NCI-H1417 treated with DMSO at 0.1 percent for 48 hours (cell line): Measurements from ENCODE around the gene MUC2.

ENCODE experiments used
- DNase-seq: peaks from one replicate; lab custom pipeline; 2025; lab: John Stamatoyannopoulos, UW

Gene MUC2

DNA sequence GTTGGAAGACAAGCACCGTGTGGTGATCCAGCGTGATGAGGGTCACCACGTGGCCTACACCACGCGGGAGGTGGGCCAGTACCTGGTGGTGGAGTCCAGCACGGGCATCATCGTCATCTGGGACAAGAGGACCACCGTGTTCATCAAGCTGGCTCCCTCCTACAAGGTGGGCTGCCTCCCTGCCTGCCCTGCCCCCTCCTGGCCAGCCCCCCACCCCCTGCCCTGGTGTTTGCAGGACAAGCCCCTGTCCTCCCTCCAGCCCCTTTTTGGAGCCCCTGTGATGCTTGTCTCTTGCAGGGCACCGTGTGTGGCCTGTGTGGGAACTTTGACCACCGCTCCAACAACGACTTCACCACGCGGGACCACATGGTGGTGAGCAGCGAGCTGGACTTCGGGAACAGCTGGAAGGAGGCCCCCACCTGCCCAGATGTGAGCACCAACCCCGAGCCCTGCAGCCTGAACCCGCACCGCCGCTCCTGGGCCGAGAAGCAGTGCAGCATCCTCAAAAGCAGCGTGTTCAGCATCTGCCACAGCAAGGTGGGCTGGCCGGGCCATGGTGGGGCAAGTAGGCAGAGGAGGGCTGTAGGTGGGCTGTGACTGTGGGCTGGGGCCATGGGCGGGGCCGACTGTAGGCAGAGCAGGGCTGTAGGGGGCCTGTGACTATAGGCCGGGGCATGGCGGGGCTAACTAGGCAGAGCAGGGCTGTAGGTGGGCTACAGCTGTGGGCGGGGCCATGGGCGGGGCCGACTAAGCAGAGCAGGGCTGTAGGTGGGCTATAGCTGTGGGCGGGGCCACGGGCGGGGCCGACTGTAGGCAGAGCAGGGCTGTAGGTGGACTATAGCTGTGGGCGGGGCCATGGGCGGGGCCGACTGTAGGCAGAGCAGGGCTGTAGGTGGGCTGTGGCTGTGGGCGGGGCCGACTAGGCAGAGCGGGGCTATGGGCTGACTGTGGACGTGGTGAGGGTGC is 13.6 kb downstream of the MUC2 start:
- DNase-seq = no peak

DNA sequence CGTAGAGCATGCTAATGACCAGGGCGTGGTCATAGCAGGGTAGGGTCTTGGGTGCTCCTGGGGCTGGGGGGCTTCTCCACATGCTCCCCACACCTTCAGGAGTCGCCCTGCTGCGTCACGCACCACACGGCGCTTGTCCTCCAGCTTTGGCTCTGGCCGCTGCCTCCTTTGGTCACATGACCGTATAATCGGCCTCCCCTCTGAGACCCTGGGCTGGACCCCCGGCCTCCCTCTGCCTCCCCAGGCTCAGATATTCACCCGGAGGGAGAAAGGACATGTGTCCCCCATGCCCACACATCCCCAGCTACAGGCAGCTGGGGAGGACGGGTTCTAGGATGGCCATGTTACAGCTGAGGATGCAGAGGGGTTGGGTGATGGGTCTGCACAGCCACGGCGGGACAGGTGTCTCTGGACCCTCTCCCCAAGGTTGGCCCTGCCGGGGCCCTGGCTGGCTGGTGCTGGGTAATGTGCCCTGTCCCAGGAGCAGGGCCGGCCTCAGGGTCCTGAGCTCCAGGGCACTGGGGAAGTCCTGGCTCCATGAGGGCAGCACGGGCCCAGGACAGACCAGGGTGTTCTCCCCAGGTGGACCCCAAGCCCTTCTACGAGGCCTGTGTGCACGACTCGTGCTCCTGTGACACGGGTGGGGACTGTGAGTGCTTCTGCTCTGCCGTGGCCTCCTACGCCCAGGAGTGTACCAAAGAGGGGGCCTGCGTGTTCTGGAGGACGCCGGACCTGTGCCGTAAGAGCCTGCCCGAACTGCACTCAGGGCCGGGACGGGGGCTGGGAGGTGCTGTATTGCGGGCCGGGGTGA is 14.5 kb downstream of the MUC2 start:
- DNase-seq = no peak

DNA sequence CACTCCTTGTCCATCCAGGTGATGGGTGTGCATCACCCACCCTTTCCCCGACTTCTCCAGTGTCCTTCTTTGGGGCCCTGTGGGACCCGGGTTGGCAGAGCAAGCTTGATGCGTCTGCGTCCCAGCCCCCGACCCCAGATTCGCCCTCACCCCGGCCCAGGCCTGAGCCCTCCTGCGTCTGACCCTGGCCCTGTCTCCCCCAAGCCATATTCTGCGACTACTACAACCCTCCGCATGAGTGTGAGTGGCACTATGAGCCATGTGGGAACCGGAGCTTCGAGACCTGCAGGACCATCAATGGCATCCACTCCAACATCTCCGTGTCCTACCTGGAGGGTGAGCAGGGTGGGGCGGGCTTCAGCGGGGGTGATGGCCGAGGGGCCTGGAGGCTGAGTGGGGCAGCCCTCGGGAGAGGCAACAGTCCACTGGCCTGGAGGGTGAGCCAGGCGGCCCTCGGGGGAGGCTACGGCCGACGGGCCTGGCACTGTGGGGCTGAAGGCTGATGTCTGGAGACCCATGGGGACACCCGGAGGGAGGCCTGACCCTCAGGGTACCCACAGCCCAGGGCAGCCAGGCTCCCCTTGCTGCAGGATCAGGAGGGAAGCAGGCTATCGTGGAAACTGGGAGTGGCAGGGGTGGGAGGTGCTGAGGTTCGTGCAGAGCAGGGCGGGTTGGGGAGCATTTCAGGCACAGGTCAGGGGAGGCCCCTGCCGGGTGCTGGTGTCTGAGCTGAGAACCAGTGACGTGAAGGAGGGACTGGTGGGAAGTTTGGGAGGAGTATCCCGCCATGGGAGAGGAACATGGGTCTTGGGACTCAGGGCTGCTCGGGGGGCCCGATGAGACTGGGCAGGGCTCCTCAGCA is 15.3 kb downstream of the MUC2 start:
- DNase-seq = no peak

DNA sequence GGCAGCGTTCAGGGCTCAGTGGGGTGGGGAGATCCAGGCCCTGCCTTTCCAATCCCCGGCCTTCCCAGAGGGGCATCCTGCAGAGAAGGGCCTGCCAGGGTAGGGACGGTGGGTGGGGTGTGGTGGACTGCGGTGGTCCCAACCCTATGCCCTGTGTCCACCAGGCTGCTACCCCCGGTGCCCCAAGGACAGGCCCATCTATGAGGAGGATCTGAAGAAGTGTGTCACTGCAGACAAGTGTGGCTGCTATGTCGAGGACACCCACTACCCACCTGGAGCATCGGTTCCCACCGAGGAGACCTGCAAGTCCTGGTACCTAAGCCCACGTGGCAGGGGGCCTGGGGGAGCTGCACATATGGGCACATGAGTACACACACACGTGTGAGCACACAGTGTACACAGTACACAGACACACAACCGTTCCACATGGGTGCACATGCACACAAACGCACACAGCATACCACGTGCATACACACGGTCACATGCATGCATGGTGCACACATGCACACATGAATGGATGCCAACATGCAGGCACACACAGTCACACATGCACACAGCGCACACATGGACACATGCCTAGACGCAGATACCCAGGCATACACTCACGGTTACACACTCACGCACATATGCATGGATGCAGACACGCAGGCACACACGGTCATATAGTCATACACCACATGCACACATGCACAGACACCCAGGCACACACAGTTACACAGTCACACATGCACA is 16.1 kb downstream of the MUC2 start:
- DNase-seq = no peak

DNA sequence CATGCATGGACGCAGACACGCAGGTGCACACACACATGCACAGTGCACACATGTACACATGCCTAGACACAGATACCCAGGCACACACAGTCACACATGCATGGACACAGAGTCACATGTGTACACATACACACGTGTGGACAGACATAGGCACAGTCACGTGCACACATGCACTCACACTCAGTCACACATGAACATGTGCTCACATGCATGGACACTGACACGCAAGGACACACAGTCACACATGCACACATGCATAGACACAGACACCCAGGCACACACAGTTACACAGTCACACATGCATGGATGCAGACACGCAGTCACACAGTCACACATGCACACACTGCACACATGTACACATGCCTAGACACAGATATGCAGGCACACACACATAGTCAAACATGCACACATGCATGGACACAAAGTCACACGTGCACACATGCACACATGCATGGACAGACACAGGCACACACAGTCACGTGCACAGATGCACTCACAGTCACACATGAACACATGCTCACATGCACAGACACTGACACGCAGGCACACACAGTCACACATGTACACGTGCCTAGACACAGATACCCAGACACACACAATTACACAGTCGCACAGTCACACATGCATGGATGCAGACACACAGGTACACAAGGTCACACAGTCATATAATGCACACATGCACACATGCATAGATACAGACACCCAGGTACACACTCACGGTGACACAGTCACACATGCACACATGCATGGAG is 16.8 kb downstream of the MUC2 start:
- no peak for DNase-seq

DNA sequence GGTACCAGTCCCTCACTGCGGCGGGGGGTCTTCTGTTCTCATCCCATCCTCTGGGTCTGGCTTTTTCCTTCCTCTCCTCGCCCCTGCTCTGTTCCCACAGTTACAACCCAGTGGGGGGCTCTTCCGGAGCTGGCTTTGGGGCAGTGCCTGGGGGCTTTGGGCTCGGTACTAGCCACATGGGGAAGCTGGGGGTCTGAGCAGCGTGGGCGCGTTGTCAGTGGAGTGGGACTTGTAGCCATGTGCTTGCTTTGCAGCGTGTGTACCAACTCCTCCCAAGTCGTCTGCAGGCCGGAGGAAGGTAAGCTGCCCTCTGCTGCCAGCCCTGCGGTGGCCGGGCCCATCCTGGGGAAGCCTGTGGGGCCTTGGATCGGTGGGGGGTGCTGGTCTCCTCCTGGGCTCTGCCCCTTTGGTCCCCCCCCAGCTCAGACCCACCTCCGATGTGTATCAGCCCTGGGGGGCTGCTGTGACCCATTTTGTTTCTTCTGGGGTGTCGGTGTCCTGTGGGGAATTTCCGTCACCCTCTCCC is 17.5 kb downstream of the MUC2 start:
- DNase-seq = no peak

DNA sequence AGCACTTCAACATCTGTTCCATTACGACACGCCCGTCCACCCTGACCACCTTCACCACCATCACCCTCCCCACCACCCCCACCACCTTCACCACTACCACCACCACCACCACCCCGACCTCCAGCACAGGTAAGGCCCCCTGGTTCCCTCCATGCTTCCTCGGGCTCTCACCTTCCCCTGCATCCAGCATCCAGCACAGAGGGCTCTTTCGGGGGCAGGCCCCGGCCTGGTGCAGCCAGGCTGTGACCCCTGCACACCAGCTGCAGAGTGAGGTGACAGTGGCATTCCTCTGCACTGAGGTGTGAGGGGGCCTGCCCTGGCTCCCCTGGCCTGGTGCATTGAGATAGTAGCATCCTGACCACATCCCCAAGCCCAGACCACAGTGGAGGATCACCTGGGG is 18.2 kb downstream of the MUC2 start:
- DNase-seq = no peak

DNA sequence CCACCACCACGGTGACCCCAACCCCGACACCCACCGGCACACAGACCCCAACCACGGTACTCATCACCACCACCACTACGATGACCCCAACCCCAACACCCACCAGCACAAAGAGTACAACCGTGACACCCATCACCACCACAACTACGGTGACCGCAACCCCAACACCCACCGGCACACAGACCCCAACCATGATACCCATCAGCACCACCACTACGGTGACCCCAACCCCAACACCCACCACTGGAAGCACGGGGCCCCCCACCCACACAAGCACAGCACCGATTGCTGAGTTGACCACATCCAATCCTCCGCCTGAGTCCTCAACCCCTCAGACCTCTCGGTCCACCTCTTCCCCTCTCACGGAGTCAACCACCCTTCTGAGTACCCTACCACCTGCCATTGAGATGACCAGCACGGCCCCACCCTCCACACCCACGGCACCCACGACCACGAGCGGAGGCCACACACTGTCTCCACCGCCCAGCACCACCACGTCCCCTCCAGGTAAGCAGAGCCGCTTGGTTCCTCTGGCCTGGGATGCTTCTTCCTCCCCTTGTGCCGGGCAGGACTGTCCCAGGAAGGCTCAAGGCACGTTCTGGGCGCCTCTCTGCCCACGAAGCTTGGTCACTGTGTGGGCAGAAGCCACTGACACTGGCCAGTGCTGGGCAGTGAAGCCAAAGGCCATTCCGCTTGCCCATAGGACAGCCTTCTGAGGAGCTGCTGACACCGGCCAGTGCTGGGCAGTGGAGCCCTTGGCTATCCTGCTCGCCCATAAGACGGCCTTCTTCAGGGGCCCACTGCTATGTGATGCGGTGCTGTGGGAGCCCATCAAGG is 25.1 kb downstream of the MUC2 start:
- no peak for DNase-seq

DNA sequence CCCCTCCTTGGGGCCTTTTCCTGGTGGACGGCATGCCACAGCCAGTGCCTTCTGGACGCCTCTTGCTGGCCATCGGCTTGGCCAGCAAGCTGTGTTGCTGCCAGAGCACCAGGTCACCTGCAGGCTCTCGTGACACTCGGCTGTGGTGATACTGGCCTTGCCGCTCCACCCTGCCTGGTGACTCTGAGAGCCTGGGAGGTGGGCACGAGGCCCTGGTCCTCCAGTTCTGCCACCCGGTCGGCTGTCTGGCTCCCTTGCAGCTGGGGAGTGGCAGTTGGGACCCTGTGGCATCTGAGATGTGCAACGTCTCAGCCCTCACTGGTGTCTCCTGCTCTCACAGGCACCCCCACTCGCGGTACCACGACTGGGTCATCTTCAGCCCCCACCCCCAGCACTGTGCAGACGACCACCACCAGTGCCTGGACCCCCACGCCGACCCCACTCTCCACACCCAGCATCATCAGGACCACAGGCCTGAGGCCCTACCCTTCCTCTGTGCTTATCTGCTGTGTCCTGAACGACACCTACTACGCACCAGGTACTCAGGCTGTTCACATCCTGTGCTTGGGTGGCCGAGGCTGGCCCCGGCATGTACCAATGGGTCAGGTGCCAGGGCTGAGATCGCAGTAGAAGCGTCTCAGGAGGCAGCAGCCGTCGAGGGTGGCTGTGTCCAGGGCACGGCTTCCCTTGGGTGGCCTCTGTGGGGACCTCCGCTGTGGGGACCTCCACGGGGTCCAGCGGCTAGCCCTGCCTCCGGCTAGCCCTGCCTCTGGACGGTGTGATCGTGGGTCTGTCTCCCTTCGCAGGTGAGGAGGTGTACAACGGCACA is 26.0 kb downstream of the MUC2 start:
- no peak for DNase-seq

DNA sequence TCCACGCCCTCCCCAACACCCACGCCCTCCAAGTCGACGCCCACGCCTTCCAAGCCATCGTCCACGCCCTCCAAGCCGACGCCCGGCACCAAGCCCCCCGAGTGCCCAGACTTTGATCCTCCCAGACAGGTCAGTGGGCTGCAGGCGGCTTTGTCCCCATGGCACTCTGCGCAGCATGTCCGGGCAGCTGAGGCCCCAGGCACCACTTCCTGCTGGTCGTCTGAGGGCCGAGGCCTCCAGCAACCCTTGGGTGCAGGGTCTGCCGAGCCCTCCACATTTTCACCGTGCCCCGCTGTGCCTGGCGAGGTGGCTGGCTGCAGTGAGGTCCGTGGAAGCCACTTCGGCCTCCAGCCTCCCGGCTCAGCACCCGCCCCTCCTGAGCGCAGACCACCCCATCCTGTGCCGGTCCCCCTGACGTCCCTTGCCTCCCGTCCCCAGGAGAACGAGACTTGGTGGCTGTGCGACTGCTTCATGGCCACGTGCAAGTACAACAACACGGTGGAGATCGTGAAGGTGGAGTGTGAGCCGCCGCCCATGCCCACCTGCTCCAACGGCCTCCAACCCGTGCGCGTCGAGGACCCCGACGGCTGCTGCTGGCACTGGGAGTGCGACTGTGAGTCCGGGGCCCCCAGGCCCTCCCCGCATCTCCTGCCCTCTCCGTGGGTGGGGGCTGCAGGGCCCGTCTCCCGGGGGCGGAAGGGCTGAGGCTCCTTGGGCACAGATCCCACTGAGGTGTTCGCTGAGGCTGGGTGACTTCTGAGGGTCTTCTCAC is 26.8 kb downstream of the MUC2 start:
- no peak for DNase-seq

DNA sequence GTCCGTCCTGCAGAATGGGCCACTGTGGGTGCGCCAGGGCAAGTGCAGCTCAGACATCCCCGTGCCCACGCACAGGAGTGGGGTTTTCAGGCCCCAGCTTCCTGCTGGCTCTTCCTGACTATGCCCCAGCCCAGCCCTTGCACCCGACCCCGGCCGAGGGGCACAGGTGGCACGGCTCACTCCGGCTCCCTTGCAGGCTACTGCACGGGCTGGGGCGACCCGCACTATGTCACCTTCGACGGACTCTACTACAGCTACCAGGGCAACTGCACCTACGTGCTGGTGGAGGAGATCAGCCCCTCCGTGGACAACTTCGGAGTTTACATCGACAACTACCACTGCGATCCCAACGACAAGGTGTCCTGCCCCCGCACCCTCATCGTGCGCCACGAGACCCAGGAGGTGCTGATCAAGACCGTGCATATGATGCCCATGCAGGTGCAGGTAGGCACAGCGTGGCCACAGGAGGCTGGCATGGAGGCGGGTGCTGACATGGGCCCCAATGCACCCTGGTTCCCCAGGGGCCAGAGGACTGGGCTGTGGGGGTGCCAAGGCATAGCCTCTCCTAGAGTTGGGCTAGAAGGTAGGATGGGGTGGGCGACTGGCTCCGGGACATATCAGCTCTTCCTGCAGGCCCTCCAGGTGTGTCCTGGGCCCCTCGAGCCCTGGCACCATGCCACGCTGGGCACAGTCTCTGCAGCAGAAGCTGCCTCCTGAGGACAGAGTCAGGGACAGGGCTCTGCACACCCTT is 27.7 kb downstream of the MUC2 start:
- DNase-seq = no peak

DNA sequence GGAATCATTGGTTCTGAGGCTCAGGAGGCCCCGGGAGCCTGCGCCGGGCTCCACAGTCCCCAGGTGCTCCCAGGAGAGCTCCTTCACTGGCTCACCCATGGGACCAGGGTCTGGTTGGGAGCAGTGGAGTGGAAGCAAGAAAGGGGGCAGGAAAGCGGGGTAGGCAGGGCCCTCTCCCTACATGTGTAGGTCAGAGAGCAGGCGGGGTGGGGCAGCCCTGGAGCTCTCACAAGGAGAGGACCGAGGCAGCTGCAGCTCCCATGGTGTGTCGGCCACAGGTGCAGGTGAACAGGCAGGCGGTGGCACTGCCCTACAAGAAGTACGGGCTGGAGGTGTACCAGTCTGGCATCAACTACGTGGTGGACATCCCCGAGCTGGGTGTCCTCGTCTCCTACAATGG is 28.3 kb downstream of the MUC2 start:
- no peak for DNase-seq

DNA sequence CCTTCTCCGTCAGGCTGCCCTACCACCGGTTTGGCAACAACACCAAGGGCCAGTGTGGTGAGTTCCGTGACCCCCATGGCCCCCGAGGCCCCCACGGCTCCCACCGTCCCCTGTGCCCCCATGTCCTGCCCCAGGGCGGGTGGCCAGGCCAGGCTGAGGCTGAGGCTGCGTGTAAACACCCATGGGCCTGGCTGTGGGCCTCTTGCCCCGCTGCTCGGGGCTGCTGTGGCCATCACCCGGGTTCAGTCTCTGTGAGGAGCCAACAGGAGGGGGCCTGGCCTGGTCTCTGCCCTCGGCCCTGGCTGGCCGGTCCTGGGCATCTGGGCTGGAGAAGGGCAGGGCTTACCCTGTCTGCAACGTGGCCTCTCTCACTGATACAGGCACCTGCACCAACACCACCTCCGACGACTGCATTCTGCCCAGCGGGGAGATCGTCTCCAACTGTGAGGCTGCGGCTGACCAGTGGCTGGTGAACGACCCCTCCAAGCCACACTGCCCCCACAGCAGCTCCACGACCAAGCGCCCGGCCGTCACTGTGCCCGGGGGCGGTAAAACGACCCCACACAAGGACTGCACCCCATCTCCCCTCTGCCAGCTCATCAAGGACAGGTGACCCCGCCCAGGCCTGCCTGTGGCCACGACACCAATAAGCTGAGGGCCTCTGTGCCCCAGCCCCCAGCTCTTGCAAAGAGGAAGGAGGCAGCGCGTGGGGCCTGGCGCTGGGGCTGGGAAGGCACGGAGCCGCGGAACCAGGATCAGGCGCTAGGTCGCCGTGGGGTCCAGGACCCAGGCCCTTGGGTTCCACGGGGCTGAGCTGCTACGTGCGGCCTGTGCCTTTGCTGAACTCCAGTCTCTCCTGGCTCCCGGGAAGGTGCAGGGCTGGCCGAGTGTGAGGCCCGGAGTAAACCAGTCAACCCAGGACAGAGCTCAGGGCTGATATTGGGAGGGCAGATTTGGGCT is 29.0 kb downstream of the MUC2 start:
- no peak for DNase-seq

DNA sequence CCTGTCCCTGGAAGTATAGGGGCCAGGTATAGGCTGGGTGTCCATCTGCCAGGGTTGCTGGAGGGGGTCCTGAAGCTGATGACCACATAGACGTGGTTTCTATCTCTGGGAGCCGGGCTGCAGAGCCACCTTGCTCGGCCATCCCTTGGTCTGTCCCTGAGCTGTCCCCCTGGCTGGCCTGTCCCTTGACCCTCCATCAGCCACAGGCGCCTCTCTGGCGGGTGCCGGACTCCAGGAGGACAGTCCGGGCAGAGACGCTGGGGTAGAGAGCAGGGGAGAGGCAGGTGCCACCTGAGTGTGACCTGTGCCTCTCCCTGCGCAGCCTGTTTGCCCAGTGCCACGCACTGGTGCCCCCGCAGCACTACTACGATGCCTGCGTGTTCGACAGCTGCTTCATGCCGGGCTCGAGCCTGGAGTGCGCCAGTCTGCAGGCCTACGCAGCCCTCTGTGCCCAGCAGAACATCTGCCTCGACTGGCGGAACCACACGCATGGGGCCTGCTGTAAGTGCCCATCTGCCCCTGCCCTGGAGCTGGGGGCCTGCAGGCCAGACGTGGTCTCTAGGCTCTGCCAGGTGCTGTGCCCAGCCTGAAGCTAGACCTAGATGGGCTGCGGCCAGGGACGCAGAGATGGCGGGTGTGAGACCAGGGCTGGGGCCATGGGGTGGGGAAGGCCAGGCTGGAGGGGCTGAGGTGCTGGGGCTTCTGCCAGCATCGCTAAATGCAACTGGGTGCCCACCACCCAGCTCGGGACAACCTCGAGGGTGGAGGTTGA is 29.9 kb downstream of the MUC2 start:
- no peak for DNase-seq

DNA sequence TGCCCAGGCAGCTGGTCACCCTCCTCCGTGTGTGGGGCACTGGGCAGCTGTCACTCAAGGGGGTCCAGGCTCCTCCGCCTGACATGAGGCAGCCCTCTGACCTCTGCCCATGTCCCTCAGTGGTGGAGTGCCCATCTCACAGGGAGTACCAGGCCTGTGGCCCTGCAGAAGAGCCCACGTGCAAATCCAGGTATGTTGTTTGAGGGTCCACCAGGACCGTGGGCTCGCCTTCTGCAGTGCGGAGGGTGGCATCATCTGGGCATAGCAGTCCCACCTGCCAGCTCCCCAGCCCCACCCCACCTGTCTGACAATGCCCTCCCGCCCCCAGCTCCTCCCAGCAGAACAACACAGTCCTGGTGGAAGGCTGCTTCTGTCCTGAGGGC is 30.5 kb downstream of the MUC2 start:
- DNase-seq = no peak
